ENCODE results near the gene MAPK11.

DNA sequence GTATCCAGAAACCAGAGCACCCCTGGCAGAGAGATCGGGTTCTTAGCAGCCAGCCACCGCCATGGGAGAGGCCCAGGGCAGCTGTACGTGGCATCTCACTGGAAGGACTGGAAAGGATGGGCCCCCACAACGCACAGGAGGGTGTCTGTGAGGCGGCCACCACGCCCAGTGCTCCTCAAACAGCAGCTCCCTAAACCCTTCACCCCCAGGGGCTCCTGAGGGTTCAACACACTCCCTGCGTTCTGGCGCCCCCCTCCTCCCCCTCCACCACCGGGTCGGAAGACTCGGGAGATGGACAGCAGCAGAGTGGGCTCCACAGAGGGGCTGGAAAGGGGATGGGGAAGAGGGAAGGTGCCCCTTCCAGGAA, 9.8 kb downstream of the MAPK11 start:
- TF ChIP-seq, protein P1, sequence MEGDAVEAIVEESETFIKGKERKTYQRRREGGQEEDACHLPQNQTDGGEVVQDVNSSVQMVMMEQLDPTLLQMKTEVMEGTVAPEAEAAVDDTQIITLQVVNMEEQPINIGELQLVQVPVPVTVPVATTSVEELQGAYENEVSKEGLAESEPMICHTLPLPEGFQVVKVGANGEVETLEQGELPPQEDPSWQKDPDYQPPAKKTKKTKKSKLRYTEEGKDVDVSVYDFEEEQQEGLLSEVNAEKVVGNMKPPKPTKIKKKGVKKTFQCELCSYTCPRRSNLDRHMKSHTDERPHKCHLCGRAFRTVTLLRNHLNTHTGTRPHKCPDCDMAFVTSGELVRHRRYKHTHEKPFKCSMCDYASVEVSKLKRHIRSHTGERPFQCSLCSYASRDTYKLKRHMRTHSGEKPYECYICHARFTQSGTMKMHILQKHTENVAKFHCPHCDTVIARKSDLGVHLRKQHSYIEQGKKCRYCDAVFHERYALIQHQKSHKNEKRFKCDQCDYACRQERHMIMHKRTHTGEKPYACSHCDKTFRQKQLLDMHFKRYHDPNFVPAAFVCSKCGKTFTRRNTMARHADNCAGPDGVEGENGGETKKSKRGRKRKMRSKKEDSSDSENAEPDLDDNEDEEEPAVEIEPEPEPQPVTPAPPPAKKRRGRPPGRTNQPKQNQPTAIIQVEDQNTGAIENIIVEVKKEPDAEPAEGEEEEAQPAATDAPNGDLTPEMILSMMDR (IDR thresholded peaks at IDR 0.05), result no peak
- TF ChIP-seq EZH2phosphoT487 (IDR thresholded peaks at IDR 0.05), result no peak
